Left colon (tissue), 2 donors: ENCODE results near the gene DNAJB13. TPM values are rescaled to one million over a fixed set of nuclear protein-coding genes. Genes with fewer than 3 reads are reported as not detected.
A peak's percentile ranks its signal among the peaks of the same experiment; 100 is the strongest.

Experiments used
- ATAC-seq: fragments of 200-7000 bp; cut with Tn5 transposase; one replicate; pipeline ENCODE4 v1.9.1; 2020; ENCODE audit warnings: mild to moderate bottlenecking, moderate library complexity
- DNase-seq, 2 donors: peaks; one replicate each; pipeline ENCODE4 v3.0.0-alpha.2; 2020
- intact Hi-C, 2 donors: fragments of 100-400 bp; cut with DNase I in 1 of 2; cut with micrococcal nuclease in 1 of 2; formaldehyde crosslinking; loops; one replicate each; pipeline versions ENCODE4 v1.11.2 to v1.14.0; 2022; cut with DNase I, micrococcal nuclease
- total RNA-seq, 2 donors: library from RNA; stranded (reverse); fragmentation: NEBNext Ultra II Directional; extraction: Animal tissue kit (Norgen Biotek cat#: 25700); gene quantifications; one replicate each; pipeline ENCODE4 v1.2.1, GENCODE V29; 2021
- donor health status: DM: no; HTN: no; CAD: no.
- donor health status: DM: yes; HTN: yes; CAD: no.

DNAJB13 gene
- total RNA-seq, 2 donors from 2014 or later, result not detected

DNA sequence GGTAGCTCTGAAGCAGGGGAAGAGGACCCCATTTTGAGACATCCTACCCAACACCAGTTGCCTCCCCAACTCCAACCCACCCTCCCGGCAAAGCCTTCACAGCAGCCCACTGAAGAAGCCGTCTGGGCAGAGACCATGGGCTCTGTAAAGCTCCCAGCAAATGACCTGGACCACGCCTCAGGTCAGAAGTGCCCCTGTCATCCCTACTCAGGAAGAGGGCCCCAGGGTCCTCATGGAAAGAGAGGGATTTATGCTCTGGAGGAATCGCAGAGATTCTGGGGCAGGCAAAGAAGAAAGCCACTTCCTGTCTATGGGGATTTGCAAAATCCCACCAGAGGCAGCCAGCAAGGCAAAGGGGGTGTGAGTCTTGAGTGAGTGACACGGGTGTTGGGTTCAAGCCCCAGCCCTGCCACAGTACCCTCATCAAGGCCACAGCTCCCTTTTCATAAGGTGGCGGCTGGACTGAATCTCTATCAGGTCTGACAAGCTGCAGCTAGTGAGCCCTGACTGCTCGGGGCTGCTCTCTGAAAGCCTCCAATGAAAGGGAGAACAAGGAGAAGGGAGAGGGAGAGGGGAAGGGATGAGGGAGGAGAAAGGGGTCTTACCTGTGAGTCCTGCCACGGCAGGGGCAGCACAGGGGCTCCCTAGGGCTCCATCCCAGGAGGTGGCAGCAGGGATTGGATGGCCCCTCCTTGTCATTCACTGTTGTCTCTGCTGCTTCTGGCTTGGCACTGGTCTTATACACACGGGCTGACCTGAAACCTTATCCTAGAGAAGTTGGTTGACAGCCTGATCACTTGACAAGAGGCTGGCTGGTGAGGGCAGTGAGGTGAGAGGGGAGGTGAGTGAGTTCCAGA lies 57.8 kb downstream of the DNAJB13 start, which contains the start of gene UCP3:
TSS of gene UCP3 (minus strand) at position 713 of the 857 bp plus-strand sequence. CDS start 2,043 bp downstream, outside the sequence.
- DNase-seq (no peak), ATAC-seq (no peak)
- intact Hi-C loops, result no loop called here

DNA sequence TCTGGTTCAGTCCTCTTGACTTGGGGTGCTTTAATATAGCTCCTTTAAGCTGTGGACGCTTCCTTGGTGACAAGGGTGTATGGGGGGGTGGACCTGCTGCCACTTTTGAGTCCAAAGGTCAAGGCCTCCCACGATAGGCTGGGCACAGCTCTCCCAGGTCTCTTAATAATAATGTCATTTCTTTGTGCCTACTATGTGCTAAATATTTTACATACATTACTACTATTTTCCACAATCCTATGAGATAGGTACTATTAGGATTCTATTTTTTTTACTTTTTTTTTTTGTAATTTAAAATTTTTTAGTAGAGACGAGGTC lies 58.4 kb downstream of the DNAJB13 start:
- no peak for DNase-seq
- ATAC-seq, result peak; percentile 32
- intact Hi-C loops, result no loop called here

DNA sequence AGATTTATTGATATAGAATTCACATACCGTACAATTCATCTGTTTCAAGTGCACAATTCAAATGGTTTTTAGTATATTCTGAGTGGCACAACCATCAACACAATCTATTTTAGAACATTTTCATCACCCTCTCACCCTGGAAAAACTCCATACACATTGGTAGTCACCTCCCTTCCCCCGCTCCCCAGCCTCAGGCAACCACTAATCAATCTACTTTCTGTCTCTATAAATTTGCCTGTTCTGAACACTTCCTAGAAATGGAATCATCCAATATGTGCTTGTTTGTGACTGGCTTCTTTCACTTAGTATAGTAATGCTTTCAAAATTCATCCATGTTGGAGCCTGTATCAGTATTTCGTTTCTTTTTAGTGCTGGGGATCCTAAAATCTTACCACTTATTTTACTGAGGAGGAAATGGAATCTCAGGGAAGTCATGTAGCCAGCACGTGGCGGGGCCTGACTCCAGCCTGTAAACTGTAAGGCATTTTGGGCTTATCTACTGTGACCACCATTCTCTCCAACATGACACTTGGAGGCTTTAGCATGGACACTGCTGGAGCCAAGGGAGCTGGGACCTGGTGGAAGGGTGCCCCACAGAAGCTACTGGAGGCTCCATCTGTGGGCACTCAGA lies 59.0 kb downstream of the DNAJB13 start:
- intact Hi-C loops, result no loop called here
- ATAC-seq (no peak), DNase-seq (no peak)

DNA sequence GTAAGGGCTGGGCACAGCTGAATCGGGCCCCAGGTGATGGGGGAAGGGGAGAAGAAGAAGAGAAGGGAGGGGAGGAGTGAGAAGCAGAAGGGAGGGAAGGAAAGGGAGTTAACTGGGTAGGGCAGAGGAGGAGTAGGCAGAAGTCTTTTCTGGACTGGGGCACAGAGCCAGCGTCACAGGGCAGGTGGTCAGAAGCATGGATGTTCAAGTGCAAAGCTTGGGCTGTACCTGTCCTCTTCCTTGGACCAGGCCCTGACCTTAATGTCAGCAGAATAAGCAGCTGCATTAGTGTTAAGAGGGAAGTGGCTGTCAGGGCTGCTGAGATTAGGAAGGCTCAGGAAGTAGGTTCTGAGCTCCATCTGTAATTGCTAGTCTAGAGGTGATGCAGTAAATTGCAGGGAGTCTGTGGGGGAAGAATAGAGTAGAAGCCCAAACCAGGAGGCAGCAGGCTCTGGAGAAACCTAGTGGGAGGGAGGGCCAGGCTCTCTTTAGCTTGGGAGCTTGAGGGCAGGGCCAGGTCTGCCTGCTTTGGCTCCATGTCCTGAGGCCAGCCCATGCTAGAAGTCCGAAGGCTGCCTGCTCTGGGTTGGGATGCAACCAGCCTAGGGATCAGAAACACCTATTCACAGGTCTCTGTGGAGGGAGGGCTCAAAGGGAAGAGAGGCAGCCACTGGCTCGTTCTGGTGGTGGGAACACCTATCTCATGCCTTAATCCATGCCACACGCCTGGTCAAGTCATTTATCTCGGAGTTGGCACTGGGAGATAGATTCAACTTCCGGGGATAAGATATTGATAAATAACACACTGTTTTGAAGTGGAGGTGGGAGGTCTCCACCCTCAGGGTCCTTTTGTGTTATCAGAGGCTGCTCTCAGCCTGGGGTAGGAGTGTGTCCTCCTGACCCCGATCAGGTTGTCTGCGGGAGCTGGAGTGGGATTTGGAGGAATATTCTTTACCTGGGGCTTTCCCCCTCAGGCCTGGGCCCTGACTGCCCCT lies 59.8 kb downstream of the DNAJB13 start:
- intact Hi-C loops, result no loop called here
- DNase-seq (no peak), ATAC-seq (no peak)

DNA sequence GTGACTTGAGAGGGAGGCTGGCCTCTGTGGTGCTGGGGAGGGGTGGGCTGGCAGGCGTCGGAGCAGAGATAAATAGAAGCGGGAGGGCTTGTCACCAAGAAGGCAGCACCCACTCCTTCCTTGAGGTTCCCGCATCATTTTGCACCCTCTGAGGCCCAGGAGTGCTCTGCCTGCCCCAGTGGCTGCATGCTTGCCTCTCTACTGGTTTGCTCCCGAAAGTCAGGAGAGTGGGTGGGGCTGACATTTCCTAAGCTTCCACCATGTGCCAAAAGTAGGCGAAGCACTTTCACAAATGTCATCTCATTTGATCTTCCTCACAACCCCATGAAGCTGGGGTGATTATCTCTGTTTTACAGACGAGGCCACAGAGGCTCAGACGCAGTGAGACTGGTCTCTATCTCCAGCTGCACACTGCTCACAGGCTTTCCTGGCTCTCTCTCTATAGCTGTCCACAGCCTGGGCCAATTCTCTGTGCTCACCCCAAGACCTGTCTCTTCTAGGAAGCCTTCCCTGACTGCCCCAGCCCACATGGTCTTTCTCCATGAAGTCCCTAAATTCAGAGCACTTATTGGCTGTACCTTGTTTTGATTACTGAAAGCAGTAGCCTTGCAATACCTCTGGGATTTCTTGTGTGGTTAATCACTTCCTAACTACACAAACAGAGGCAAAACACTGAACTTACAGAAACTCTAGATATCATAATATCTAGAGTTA lies 60.7 kb downstream of the DNAJB13 start:
- no peak for DNase-seq
- intact Hi-C loops, result no loop called here
- no peak for ATAC-seq

DNA sequence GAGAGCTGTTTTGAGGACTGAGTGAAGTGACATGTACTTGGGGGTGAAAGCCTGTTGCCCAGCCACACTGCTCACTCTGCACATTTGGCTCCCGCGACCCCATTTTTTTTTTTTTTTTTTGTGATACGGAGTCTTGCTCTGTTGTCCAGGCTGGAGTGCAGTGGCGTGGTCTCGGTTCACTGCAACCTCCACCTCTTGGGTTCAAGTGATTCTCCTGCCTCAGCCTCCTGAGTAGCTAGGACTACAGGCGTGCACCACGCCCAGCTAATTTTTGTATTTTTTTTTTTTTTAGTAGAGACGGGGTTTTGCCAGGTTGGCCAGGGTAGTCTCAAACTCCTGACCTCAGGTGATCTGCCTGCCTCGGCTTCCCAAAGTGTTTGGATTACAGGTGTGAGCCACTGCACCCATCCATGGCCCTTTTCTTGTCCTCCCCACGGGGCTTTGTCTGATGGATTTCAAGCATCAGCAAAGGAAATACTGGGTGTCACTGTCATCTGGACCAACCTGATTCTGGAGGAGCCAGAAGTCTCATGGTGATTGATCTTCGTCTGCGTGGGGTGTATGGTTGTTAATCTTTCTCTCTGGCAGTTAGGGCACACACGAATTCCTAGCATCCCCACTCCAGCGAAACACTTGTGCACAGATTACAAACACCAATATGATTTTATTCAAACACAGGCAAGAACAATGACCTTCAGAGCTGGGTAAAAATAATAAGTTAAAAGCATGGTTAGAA lies 61.4 kb downstream of the DNAJB13 start:
- ATAC-seq, result no peak
- no peak for DNase-seq
- intact Hi-C loops, result no loop called here

DNA sequence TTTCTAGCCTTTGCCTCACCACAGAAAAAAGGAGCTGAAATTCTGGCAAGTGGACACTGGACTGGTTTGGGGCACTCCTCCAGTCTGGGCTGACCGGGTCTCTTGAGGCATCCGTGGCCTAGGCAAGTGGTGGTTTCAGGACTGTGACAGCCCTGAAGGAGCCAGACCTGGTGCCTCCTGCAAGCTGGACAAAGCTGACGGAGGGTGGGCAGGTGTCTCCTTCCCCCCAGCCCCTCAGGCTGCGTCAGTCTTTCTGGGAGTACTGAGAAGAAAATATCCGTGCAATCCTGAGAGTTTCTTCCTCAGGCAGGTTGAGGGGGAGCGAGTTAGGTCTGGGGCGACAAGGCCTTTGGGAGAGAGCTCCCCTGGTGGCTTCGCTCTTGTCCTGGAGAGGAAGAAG lies 62.3 kb downstream of the DNAJB13 start:
- no peak for ATAC-seq
- DNase-seq, result no peak
- intact Hi-C loops, result no loop called here

DNA sequence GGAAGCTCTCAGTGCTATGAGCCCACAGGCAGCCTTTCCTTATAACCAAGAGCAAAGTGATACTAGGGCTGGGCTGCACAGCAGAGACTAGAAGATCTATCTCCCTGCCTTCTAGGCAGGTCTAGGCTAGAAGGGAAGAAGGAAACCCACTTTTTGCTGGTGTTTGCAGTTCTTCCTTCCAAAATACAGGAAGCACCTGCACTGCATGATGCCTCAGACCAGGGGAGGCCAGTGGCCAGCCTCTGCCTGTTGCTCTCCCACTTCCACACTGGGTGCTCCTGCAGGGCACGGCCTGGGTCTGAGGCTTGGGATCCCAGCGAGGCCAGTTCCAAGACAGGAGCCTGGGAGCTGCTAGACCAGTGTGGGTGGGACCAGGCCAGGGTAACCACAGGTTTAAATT lies 64.1 kb downstream of the DNAJB13 start:
- no peak for ATAC-seq
- DNase-seq, result no peak
- intact Hi-C loops, result no loop called here

DNA sequence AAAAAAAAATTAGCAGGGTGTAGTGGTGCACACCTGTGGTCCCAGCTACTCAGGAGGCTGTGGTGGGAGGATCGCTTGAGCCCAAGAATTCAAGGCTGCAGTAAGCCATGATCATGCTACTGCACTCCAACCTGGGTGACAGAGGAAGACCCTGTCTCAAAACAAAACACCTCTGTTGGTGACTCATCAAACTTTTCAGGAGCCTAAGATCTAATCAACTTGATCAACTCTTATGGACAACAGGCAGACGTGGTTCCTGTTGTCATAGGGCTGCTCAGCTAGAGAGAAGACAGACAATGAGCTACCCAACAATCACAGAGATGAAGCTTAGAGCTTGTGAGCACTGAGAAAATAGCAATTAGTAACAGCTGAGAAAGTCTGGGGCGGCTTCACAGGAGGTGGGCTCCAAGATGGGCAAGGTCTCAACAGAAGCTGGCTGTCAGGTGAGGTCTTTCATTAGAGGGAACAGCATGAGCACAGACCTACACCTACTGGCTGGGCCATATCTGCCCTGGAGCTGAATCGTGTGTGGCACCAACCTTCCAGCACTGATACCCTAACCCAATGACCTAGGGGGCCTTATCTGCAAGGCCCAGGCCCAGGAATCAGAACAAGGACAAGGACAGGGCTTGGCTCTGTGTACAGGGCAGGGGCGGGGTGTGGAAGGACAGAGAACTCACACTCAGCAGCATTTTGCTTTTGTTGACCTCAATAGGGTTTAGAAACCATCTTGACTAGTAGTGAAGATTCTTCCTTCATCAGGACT lies 65.3 kb downstream of the DNAJB13 start:
- intact Hi-C loops, result no loop called here
- no peak for DNase-seq
- no peak for ATAC-seq

DNA sequence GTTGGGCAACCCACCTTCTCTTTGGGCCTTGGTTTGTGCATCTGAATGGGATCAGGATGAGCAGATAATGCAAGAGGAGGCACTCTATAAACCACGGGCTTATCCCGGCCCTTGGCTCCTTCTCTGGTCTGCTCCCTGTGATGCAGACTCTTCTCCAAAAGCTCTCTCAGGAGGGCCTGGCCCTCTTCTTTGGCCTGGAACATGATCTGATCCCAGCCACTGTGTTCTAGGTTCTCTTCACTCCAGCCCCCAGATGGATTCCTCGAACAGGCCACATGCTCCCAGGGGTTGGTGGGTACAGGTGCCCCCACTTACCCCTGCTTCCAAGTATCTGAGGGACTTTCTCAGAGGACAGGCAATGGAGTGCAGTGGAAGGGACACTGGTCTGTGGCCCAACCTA lies 66.8 kb downstream of the DNAJB13 start:
- ATAC-seq (no peak), DNase-seq (no peak)
- intact Hi-C loops, result no loop called here

DNA sequence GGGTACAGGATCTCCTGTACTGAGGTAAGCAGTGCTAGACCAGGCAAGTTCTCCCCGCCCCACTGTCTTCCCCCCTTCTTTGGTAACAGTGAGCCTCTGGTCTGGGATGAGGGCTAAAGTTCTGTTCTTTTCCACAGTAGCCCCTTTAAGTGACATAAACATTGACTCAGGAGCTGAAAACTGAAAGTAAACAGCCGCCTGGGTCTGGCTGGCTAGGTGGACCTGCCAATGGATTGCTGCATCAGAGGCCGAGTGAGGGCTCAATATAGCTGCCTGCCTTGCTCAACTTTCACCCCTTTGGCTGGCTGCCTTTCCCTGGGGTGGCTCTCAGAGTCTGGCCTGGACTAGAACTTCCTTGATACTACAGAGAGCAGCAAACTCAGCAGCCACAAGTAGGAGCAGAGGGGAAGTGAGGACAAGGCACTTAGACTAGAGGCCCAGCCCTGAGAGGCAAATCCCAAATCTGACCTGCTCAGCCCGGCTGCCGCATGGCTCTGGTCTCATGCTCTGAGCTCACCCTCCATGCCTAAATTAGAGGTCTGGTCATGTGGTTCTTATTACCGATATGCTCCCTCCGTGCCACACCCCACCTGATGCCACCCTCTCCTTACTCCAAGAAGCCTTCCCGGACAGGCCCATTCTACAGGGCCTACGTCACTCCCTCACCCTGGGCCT lies 67.6 kb downstream of the DNAJB13 start:
- ATAC-seq (peak; percentile 93), DNase-seq (peak; percentile 90 to 96)
- intact Hi-C loops, result no loop called here

DNA sequence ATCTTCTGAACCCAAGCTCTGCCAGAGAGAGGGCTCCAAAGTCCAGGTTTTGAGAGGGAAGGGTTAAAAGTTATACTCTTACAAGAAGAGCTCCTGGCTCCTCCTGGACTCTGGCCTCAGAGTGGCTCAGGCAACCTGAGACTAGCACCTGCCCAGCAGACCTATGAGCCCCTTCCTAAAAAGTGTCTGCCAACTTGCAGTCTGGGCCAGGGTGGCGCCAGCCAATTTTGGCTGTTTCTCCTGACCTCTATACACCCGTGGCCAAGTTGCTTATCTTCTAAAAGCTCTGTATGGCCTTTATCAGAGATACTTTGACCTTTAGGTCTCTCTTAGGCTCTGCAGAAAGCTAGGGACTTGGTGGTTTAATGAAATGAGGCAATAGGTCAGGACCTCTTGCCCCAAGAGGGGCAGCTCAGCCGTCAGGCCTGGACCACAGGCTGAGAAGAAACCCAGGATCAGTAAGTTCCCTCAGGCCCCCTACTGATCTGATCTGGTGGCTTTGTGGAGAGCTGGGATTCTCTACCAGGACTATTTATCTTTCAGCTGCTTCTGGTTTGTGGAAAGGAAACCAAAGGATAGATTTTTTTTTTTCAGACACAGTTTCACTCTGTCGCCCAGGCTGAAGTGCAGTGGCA lies 68.4 kb downstream of the DNAJB13 start:
- DNase-seq, result peak; percentile 33 to 42
- intact Hi-C loops, result no loop called here
- ATAC-seq, result peak; percentile 64

DNA sequence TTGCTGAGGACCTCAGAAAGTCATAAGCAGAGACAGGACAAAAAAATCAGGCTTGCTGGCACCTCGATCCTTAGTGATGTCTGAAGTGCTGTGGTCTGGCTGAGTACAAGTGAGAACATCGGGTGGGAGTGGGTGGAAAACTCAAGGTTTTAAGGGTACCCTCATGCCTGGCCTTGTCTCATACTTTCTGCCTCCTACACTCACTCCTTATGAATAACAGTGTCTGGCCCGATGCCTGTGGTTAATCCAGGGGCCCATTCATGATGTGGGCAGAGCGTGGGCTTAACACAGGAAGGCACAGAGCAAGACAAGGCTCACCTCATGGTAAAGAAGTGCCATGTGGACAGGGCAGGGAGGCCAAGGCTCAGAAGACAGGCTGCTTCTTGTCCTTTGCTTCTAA lies 69.0 kb downstream of the DNAJB13 start:
- intact Hi-C loops, result no loop called here
- ATAC-seq, result no peak
- DNase-seq, result no peak
